HT-29 (cell line): Measurements from ENCODE around the gene PDZRN3. TPM values are rescaled to one million over a fixed set of nuclear protein-coding genes. Genes with fewer than 3 reads are reported as not detected.
A peak's percentile ranks its signal among the peaks of the same experiment; 100 is the strongest.

ENCODE experiments used
- DNase-seq: peaks from one replicate; pipeline ENCODE4 v3.0.0-alpha.2; 2015; ENCODE audit warnings: low spot score
- total RNA-seq: library from RNA; depleted of rRNA; stranded (reverse); fragments of >200 nt; shearing (Covaris generic); gene quantifications from 2 replicates; pipeline ENCODE4 v1.2.3, GENCODE V29; 2014; rRNA removed

The PDZRN3 gene
- 4.6 and 5.6 TPM in 2 replicates for total RNA-seq

DNA sequence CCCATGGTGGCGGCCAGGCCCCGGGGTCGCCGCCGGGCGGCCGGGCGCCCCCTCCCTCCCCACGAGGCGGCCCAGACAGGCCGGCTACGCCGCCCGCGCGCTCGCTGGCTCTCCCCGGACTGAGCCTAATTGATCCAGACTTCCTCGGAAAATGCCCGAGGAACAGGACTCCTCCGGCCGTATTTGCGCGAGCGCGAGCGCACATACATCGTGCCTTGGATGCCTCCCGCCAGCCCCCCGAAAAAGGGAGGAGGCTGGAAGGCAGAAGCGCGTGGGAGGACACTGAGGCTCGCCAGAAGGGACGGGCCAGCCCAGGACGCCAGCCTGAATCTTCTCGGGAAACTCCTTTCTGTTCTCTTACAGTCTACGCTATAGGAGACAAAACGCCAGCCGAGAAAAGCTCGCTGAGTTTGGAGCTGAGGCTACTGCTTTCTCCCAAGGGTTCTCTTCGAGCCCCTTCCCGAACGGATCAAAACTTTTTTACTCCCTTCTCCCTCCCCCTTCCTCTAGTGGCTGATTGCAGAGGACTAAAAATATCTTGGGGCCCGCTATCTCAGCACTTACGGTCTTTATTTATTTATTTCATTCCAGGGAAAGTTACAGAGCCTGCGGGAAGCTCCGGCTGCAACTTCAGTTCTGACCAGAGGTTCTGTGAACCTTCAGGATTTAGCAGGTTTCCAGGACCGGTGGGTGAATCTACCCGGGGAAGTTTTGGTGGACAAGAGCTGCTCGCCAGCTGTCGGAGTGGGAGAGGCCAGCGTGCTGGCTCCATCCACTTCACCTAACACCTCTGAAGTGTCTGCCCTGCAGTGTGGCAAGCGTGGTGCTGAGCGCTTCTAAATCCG lies at the start of gene PDZRN3:
PDZRN3 (minus strand) TSS at position 121 of the 845 bp plus-strand sequence.
- DNase-seq: peak; percentile 36

DNA sequence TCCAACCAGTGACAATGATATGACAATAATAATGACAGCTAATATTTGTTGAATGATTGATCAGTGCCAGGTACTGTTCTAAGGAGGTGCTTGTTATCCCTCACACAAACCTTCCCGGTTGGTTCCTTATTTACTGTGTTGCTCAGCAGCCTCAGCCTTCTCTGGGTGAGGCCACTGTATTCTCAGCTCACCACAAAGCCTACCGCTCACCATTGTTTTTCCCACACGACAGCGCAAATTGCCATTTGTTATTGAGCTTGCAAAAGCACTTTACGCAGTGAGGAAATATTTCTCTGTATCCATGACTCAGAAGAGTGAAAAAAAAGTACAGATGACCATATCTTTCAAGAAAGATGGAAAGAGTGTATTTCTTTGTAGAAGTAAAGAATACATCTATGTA lies 49.5 kb upstream of the PDZRN3 start:
- no peak for DNase-seq

DNA sequence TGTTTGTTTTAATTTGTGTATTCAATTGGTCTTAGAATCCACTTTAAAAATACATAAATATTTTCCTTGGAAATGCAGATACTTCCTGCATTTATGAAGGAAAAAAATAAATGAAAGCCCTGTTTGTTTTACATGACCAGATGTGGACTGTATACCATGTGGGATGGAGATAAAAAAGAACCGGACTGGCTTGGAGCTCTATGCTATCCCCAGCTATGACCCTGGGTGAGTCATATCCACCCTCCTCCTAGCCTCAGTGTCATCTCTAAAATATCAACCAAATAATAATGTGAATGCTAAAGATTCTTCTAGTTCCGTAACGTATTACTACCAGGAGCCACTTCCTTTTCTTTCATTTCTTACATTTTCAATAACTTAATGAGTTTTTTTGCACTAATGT lies 44.5 kb upstream of the PDZRN3 start:
- DNase-seq: no peak

DNA sequence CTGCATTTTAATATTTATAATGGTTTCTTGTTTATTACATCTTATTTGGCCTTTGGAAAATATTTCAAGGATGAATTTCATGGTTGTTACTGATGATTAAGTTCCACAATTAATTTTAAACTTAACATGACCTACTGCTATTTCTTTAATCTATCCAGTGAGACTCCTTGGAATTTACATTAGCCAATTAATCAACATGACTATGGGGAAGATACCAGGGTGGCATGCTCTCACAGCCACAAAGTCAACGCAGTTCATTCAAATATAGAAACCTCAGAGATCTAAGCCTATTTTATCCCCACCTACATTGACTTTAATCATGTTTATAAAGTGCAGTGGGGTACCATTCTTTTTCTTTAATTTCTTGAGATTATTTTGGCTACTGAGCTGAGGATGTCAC lies 43.6 kb upstream of the PDZRN3 start:
- no peak for DNase-seq

DNA sequence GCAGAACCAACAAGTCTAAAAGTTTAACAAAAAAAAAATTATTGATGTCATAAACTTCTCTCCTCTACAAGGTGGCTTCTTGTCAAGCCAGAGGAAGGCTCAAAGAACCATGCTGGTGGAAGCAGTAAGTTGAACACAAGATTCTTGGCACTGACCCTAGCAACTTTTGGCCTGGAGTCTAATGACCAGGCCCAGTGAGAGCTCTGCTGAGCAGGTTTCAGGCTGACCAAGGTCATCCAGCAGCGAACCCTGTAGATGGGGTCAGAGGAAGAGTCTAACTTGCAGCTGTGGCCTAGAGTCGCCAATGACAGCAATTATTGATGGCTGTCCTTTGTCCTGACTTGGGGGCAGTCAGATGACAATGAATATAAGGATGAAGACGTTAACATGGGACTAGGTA lies 43.1 kb upstream of the PDZRN3 start:
- DNase-seq: no peak

DNA sequence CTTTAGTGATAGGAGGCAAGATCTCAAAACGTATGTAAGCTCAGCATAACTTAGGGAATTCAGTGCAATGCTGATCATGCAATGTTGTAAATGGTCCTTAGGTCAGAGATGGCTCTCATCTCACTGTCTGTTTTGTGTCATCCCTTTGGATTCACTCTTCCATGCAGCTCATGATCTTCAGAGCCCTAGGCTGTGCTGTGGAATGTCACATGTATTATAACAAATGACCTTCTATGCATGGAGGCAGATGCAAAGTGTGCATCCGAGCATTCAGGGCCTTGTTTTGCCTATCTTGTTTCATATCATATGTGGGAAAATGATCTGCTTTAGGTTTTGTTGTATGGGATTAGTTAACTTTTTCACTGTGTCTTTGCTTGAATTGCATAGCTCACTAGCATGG lies 40.5 kb upstream of the PDZRN3 start:
- DNase-seq: no peak

DNA sequence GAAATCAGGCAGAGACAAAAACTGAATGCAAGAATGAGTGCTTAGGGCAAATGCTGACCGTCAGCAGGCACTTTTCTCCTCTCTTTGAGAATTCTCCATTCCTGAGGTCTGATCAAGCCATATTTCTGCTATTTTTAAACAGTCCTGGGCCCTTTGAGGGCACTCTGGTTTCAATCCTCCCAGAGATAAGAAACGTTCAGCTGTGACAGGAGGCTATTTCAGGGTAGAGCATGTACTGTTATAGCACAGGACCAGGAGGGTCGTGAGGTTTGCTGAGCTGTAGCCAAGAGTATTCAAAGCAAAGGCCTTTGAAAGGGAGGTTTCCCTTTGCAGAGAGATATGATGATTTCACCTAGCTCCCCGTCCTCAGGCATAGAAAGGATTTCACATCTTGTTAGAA lies 39.6 kb upstream of the PDZRN3 start:
- no peak for DNase-seq

DNA sequence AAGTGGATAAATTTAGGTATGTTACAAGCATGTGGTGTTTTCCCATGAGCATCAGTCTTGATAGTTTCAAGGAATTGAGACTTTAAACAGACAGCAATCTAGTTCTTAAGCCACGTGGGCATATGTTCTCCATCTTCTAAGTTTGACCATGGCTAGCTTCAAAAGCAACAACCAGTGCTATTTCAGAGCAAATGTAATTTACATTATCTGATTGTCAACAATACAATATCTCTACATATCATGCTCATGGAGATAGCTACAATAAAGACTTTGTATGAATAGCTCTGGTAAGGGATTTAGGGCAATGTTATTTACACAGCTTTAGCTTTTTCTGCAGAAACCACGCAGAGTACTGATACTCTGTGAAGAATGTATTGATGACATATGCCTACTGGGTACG lies 38.8 kb upstream of the PDZRN3 start:
- no peak for DNase-seq

DNA sequence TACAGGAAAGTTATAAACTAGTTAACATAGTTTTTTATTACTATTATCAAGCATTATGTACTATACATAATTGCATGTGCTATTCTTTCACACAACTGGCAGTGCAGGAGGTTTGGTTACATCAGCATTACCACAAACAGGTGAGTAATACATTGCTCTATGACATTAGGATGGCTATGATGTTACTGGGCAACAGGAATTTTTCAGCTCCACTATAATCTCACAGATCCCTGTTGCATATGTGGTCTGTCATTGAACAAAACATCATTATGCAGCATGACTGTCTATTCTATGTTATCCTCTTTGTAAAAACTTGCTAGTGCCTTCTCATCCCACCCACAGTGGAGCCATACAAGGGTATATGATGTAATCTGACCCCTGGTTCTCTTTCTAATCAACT lies 36.5 kb upstream of the PDZRN3 start:
- no peak for DNase-seq

DNA sequence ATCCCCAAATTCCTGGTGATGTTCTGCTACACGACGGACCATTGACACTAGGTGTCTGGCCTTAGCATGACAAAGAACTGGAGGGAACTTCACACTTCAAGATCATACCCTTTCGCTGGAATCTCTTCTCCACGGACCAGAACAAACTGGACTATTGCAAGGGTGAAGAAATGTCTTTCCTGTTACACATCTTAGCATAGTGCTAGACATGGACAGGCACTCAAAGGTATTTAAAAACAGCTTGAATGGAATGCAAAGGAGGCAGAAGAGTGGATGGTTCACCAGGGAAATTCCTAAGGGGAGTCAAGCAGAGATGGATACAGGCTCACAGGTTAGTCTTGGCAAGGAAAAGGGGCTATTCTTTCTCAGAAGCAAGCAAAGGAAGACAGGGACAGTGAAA lies 33.5 kb upstream of the PDZRN3 start:
- no peak for DNase-seq

DNA sequence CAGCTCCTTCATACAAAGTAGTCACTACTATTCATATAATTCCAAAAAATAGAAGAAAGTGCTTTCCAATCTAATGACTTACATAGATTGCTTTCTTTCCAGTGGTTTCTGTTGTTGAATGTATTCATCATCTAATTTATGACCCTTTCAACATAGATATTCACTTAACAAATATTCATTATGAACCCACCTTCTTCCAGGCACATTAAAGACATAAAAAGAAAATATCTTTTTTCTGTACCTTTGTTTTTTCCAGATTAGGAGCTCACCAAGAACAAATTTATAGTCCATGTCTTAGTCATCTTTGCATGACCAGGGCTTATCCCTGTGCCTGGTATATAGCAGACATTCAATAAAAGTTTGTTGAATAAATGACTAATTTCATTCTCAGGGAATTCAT lies 32.4 kb upstream of the PDZRN3 start:
- no peak for DNase-seq

DNA sequence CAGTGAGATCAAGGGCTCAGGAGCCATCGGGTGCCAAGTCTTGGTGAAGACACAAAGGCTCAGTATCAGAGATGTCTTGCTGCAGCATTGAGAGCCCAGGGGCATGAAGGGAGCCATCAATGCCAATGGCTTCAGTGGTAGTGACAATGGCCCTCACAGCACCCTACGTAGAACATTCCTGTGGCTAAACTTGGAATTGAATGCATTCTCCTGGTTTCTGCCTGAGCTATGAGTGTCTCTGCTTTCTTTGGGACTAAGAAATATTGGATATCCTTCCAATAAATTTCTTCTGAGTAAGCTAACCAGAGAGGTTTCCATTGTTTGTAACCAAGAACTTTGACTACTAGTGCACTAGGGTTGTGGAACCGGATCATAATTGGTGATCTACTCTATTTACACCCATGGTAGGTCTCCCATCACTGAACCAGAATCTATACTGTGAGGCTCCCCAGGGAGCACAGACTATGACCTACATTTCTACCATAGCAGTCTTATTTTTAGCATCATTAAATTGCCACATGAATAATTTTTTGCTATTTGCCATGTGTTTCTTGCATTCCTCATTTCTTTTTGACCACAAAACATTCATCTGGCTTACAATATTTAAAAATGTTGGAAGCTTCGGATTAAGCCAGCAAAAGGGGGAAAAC lies 31.6 kb upstream of the PDZRN3 start:
- DNase-seq: no peak

DNA sequence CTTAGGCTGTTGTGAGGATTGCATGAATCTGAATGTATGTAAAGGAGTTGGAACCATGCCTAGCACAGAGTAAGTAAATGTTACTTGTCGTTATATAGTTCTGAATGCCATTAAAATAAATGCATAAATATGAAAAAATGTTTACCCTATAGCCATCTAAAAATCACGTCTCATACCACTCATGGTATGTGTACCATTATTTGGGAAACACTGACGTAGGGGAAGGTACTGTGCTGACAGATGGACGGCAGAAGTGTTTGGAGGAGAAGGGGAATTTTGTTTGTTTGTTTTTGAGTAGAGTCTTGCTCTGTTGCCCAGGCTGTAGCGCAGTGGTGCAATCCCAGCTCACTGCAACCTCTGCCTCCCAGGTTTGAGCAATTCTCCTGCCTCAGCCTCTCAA lies 30.5 kb upstream of the PDZRN3 start:
- DNase-seq: no peak

DNA sequence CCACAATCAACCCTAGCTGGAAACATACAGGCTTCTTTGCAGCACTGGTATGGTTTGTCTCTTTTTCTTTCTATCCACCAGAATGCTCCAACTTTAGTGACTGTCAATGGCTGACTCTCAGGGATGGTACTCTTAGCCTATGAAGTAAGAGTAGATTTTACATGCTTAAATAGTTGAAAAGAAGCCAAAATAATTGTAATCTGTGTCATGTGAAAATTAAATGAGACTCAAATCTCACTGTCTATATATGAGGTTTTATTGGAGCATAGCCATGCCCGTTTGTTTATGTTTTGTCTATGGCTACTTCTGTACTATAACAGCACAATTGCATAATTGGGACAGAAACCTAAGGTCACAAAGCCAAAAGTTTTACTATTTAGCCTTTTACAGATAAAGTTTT lies 29.1 kb upstream of the PDZRN3 start:
- DNase-seq: no peak

DNA sequence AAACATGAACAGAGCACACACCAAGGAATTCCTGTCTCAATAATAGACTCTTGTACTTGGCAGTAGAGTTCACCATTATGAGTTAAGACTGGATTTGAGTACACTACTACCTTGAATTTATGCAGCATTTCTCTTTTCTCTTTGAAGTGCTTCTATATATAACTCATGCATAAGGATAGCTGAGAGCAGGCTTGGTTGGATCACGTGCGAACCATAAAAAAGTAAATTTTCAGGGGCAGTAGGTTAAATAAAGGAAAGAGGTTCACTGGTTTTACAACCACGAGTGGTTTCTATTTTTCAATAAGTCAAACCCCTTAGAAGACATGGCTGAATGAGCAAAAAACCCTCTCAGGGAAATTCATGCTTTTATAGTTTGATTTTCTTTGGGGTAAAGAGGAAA lies 28.6 kb upstream of the PDZRN3 start:
- DNase-seq: no peak

DNA sequence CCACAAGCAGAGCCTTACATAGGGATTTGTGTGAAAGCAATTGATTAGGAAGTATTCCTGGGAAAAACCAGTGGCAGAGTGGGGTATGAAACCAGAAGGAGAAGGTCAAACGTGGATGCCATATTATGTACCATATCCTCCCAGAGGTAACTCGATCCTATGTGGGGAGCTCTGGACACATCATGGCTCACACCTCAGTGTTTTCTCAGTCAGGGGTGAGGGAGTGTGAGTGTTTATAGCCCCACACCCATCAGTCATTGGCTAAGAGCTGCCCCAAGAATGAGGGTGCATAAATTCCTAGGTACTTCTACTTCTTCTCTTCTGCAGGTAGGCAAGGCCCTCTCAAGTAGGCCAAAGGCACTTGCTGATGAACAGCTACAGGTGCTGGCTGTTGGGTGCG lies 28.2 kb upstream of the PDZRN3 start:
- no peak for DNase-seq

DNA sequence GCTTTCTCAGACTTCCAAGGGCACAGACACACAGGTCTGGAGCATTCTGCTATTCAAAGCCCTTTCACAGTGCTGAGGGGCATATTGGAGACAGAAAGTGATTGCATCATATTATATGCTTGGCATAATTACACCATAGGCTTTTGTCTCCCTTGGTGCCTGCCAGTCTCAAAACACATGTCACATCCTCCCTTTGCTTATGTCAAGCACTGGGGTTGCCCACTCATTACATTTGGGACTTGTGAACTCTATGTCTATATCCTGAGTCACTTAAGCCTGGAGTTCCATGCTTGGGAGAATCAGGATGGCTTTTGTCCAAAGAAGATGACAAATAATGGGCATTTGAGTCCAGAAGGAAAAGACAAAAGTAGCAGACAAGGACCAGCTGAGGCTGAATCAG lies 12.3 kb upstream of the PDZRN3 start:
- no peak for DNase-seq

DNA sequence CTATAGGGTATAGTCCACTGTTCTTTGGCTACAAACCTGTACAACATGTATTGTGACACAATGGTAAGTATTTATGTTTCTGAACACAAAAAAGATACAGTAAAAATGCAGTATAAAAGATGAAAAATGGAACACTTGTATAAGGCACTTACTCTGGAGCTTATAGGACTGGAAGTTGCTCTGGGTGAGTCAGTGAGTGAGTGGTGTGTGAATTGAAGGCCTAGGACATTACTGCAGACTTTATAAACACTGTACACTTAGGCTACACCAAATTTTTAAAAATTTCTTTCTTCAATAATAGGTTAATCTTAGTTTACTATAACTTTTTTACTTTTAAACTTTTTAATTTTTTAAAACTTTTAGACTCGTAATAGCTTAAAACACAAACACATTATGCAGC lies 10.5 kb upstream of the PDZRN3 start:
- DNase-seq: no peak

DNA sequence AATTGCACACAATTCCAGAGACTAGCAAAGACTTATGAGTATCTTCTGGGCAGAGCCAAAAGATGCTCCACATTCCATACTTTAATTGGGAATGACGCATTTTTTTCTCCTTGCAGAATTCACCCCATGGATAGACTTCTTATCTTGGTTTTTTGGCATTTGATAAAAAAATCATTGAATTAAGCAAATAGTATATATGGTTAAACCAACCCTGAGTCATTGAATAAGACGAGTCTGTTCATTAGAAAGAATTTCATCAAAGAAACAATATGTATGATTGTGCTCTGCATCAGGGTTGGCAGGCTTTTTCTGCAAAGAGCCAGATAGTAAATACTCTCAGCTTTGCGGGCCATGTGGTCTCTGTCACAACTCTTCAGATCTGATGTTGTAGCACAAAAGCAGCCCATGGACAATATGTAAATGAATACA lies 9.2 kb upstream of the PDZRN3 start:
- no peak for DNase-seq

DNA sequence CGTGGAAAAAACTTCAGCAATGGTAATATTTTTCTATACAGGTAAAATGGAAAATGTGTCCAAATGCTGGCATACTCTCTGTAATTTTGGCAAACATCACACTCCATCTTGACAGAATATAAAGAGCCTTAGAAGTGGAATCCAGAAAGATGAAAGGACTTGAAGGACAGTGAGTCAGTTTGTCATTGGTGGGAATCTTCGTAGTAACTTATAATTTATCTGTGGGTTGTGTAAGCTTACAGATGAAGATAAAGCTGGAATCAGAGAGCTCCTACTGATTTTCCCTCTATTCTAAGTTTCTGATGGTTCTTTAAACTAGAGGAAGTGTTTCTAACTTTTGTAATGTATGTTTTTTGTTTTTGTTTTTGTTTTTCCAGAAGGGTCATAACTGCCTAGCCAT lies 8.7 kb upstream of the PDZRN3 start:
- DNase-seq: no peak

DNA sequence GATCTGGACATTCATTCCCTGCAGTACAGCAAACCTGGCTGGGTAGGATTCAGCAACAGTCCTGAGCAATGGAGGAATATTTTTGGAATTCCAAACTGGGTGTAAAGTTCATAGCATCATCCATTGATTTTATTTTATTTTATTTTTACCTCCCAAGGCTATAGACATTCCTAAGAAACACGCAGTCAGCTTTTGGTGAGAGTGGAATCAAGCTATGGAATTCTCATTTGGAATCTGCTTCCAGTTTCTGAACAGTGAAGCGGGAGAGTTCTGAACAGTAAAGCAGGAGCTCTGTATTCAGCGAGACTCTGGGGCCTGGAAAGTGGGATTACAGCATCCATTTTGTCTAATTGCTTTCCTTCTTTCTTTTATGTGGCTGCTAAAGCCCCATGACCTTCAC lies 1.4 kb upstream of the PDZRN3 start:
- no peak for DNase-seq

DNA sequence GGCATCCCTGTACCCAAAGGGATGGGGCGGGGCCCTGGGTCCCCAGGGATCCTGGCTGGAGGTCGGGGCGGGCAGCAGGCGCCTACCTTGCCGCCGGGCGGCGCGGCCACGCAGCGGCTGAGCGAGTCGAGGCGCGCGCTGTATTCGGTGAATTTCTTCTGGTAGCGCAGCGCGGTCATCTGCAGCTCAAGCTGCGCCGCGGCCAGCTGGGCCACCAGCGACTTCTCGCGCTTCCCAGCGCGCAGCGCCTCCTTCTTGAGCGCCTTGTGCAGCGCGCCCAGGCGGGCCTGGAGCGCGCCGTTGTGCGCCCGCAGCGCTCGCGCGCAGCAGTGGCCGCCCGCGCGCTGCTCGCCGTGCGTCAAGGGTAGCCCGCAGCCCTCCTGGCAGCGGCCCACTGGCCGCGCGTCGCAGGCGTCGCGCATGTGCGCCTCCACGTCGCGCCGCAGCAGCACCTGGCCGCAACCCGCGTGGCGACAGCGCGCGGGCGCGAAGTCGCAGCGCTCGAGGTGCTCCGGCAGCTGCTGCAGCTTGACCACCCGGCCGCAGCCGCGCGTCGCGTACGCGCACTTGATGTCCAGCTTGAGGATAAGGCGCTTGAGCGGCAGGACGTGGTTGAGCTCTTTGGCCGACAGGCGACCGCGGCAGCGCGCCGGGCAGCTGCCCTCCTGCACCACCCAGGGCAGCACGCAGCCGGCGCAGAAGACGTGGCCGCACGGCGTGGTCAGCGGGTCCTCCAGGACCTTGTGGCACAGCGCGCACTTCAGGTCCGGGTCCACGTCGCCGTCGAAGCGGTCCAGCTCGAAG lies 522 bp downstream of the PDZRN3 start:
- no peak for DNase-seq

DNA sequence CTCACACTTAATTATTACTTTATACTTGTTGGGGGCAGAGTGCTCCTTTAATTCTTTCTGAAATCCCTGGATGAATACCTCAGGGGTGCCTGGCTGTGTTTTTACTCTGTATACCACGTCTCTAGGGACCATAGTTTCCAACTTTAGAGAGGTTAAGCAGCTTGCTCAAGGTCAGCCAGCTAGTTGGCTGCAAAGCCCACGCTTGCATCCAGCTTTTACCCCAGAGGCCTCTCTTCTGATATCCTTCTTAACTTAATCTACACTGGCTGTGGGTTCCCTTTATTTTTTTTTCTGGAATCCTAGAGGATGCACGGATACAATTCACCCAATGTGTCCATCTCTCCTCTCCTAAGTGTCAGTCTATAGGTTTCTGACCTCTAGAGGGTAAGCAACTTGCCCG lies 1.4 kb downstream of the PDZRN3 start:
- no peak for DNase-seq
